MCF 10A (cell line): ENCODE measurements around the gene CBLC. TPM values are rescaled to one million over a fixed set of nuclear protein-coding genes. Genes with fewer than 3 reads are reported as not detected.

ENCODE experiments used
- BruUV-seq: library from RNA; stranded (reverse); fragments of 400-500 nt; replicated peaks from 2 replicates; lab custom pipeline; 2021; lab: Mats Ljungman, UMichigan
- CTCF ChIA-PET: fragments of 300-600 bp; sonication (Branson Sonifier 250); formaldehyde crosslinking; extraction: SDS; loops from one replicate; lab custom pipeline; 2021; ENCODE audit warnings: antibody characterized with exemption, inconsistent platforms; lab: Yijun Ruan, JAX
- POLR2A ChIA-PET: fragments of 300-600, 350-650 bp; sonication (Branson Sonifier 250); formaldehyde crosslinking; extraction: SDS; loops from one replicate; lab custom pipeline; 2020; ENCODE audit warnings: antibody characterized with exemption, inconsistent platforms; lab: Yijun Ruan, JAX
- DNase-seq: peaks from one replicate; pipeline ENCODE4 v3.0.0-alpha.2; 2018; ENCODE audit not compliant: unreplicated experiment
- H3K27ac Mint-ChIP-seq: one replicate; pipeline ENCODE4 v1.8.0; 2022; ENCODE audit warnings: mild to moderate bottlenecking, low read depth, mixed read lengths; ENCODE audit not compliant: unreplicated experiment
- H3K27me3 Mint-ChIP-seq: one replicate; pipeline ENCODE4 v1.8.0; 2022; ENCODE audit warnings: mixed read lengths; ENCODE audit not compliant: insufficient read depth, unreplicated experiment
- H3K36me3 Mint-ChIP-seq: one replicate; pipeline ENCODE4 v1.8.0; 2022; ENCODE audit warnings: mild to moderate bottlenecking, moderate library complexity, mixed read lengths; ENCODE audit not compliant: insufficient read depth, unreplicated experiment
- H3K4me1 Mint-ChIP-seq: one replicate; pipeline ENCODE4 v1.8.0; 2022; ENCODE audit warnings: mixed read lengths; ENCODE audit not compliant: insufficient read depth, unreplicated experiment
- H3K4me3 Mint-ChIP-seq: one replicate; pipeline ENCODE4 v1.8.0; 2022; ENCODE audit warnings: mild to moderate bottlenecking, moderate library complexity, mixed read lengths; ENCODE audit not compliant: unreplicated experiment
- H3K9me3 Mint-ChIP-seq: one replicate; pipeline ENCODE4 v1.8.0; 2022; ENCODE audit warnings: mixed read lengths; ENCODE audit not compliant: unreplicated experiment
- CTCF ChIP-seq: fragments of 200-600 bp; IDR thresholded peaks from one replicate; pipeline ENCODE4 v1.8.0; 2022; ENCODE audit warnings: antibody characterized with exemption, mild to moderate bottlenecking; ENCODE audit not compliant: unreplicated experiment
- intact Hi-C: fragments of 100-400 bp; cut with micrococcal nuclease; formaldehyde crosslinking; loops from 2 replicates; pipeline ENCODE4 v1.14.1; 2022
- total RNA-seq: library from RNA; stranded (reverse); gene quantifications from 2 replicates; pipeline ENCODE4 v1.2.3, GENCODE V29; 2022

Gene CBLC
- total RNA-seq, 1 experiment from 2014 or later, result 14.6 TPM

- no TSS peak for BruUV-seq
- intact Hi-C loops, result loop anchor here (1.0 to 2.0 kb wide), 2 partner anchors 18 to 29 kb away; no protein-coding TSS in a partner anchor
Observed at GRCh38 chr19:44752816-44753625, 24.7 kb upstream of the CBLC start.

GRCh38 chr19:44753626-44753931 is 24.1 kb upstream of the CBLC start:
- ChIA-PET CTCF (interaction anchor here (0.6 to 4.4 kb wide), 7 partner anchors 11 to 91 kb away, joined by 3 to 30 read pairs (median 3); no protein-coding TSS in a partner anchor), POLR2A (interaction anchor here (0.5 to 2.2 kb wide), 9 partner anchors 12 to 541 kb away, joined by 3 to 28 read pairs (median 5); no protein-coding TSS in a partner anchor)
- Mint-ChIP-seq H3K36me3 (peaks cover 90% of the 10 kb centered on the region), H3K4me3 (peak overlapping the region; percentile 73), H3K27ac (peak overlapping the region; percentile 92), H3K27me3 (no peaks in the 10 kb centered on the region), H3K9me3 (no peaks in the 10 kb centered on the region), H3K4me1 (peaks cover 36% of the 10 kb centered on the region)
- intact Hi-C loops, result loop anchor here (1.0 to 2.0 kb wide), 2 partner anchors 17 to 29 kb away; no protein-coding TSS in a partner anchor
- TF ChIP-seq CTCF, result no peak
- DNase-seq, result no peak
- BruUV-seq, result no TSS peak

More at GRCh38 chr19:44752816-44753625, 24.7 kb upstream of the CBLC start:
- Mint-ChIP-seq H3K4me3 (peak overlapping the region; percentile 73), H3K9me3 (no peaks in the 10 kb centered on the region), H3K27ac (peak overlapping the region; percentile 9), H3K27me3 (no peaks in the 10 kb centered on the region), H3K36me3 (peaks cover 85% of the 10 kb centered on the region), H3K4me1 (peaks cover 40% of the 10 kb centered on the region)
- peak; percentile 98 for DNase-seq
- CTCF ChIA-PET, result interaction anchor here (0.6 to 4.4 kb wide), 5 partner anchors 10 to 94 kb away, joined by 3 to 30 read pairs (median 7); no protein-coding TSS in a partner anchor
- POLR2A ChIA-PET, result interaction anchor here (0.7 to 2.2 kb wide), 6 partner anchors 11 to 29 kb away, joined by 3 to 28 read pairs (median 6); no protein-coding TSS in a partner anchor
- TF ChIP-seq CTCF, result no peak

- BruUV-seq, result TSS peak; percentile 75
- no peaks in the 10 kb centered on the region for H3K9me3 Mint-ChIP-seq
- H3K4me1 Mint-ChIP-seq, result peaks cover 36% of the 10 kb centered on the region
- peak overlapping the region; percentile 73 for H3K4me3 Mint-ChIP-seq
- no peak for TF ChIP-seq CTCF
- peaks cover 94% of the 10 kb centered on the region for H3K36me3 Mint-ChIP-seq
- ChIA-PET CTCF (interaction anchor here (0.6 to 4.4 kb wide), 6 partner anchors 11 to 63 kb away, joined by 3 to 30 read pairs (median 5); no protein-coding TSS in a partner anchor), POLR2A (interaction anchor here (0.5 to 2.2 kb wide), 8 partner anchors 12 to 541 kb away, joined by 3 to 28 read pairs (median 4); no protein-coding TSS in a partner anchor)
- H3K27me3 Mint-ChIP-seq, result no peaks in the 10 kb centered on the region
- peak overlapping the region; percentile 92 for H3K27ac Mint-ChIP-seq
- peak; percentile 98 for DNase-seq
- intact Hi-C loops, result loop anchor here (1.0 to 2.0 kb wide), 2 partner anchors 17 to 30 kb away; no protein-coding TSS in a partner anchor
Observed at GRCh38 chr19:44753932-44754749, 23.5 kb upstream of the CBLC start.
